H9 (cell line): ENCODE data around the gene TK1. TPM values are rescaled to one million over a fixed set of nuclear protein-coding genes. Genes with fewer than 3 reads are reported as not detected.

Experiments used
- DNase-seq: peaks from one replicate; pipeline ENCODE4 v3.0.0-alpha.2; 2017
- H2AFZ ChIP-seq: one replicate; pipeline ENCODE4 v1.6.1; 2013; ENCODE audit warnings: mild to moderate bottlenecking, low read length, control low read depth, moderate library complexity
- H2AK5ac ChIP-seq: 2 replicates; pipeline ENCODE4 v1.6.1; 2013; ENCODE audit warnings: low read length, control low read depth, mixed read lengths; ENCODE audit not compliant: insufficient read length
- H2BK120ac ChIP-seq: one replicate; pipeline ENCODE4 v1.6.1; 2013; ENCODE audit warnings: low read depth, mild to moderate bottlenecking, low read length, control low read depth, inconsistent platforms; ENCODE audit not compliant: poor library complexity, severe bottlenecking
- H2BK12ac ChIP-seq: 2 replicates; pipeline ENCODE4 v1.6.1; 2013; ENCODE audit warnings: low read length, control low read depth, mixed read lengths, low read depth; ENCODE audit not compliant: insufficient read length
- H2BK15ac ChIP-seq: 2 replicates; pipeline ENCODE4 v1.6.1; 2013; ENCODE audit warnings: low read depth, low read length, control low read depth
- H2BK20ac ChIP-seq: one replicate; pipeline ENCODE4 v1.6.1; 2013; ENCODE audit warnings: low read depth, mild to moderate bottlenecking, low read length, control low read depth, inconsistent platforms; ENCODE audit not compliant: poor library complexity, severe bottlenecking
- H2BK5ac ChIP-seq: 2 replicates; pipeline ENCODE4 v1.6.1; 2013; ENCODE audit warnings: low read length, control low read depth, mixed read lengths; ENCODE audit not compliant: insufficient read length
- H3K14ac ChIP-seq: 2 replicates; pipeline ENCODE4 v1.6.1; 2013; ENCODE audit warnings: low read length, control low read depth; ENCODE audit not compliant: insufficient read depth
- H3K18ac ChIP-seq: 2 replicates; pipeline ENCODE4 v1.6.1; 2013; ENCODE audit warnings: low read depth, mild to moderate bottlenecking, mixed read lengths, low read length, control low read depth; ENCODE audit not compliant: insufficient read length
- H3K23ac ChIP-seq: 2 replicates; pipeline ENCODE4 v1.6.1; 2013; ENCODE audit warnings: low read length, control low read depth, mixed read lengths, low read depth; ENCODE audit not compliant: insufficient read length
- H3K23me2 ChIP-seq: 2 replicates; pipeline ENCODE4 v1.6.1; 2013; ENCODE audit warnings: low read depth, mild to moderate bottlenecking, mixed read lengths, low read length, control low read depth; ENCODE audit not compliant: insufficient read length, poor library complexity, severe bottlenecking
- H3K27ac ChIP-seq: 2 replicates; pipeline ENCODE4 v1.5.1; 2013; ENCODE audit warnings: low read length, control low read depth, mixed read lengths, low read depth; ENCODE audit not compliant: insufficient read length
- H3K27me3 ChIP-seq: 2 replicates; pipeline ENCODE4 v1.6.1; 2013; ENCODE audit warnings: low read length, control low read depth, inconsistent platforms; ENCODE audit not compliant: insufficient read depth
- H3K4ac ChIP-seq: 2 replicates; pipeline ENCODE4 v1.6.1; 2013; ENCODE audit warnings: low read depth, mild to moderate bottlenecking, control low read depth, inconsistent platforms, low read length, moderate library complexity
- H3K4me1 ChIP-seq: 2 replicates; pipeline ENCODE4 v1.6.1; 2013; ENCODE audit warnings: low read length, control low read depth, inconsistent platforms; ENCODE audit not compliant: insufficient read depth
- H3K4me2 ChIP-seq: 2 replicates; pipeline ENCODE4 v1.6.1; 2013; ENCODE audit warnings: low read length, control low read depth, mixed read lengths; ENCODE audit not compliant: insufficient read length, insufficient read depth
- H3K56ac ChIP-seq: 2 replicates; pipeline ENCODE4 v1.6.1; 2013; ENCODE audit warnings: low read depth, mild to moderate bottlenecking, mixed read lengths, low read length, control low read depth; ENCODE audit not compliant: insufficient read length
- H3K79me1 ChIP-seq: 2 replicates; pipeline ENCODE4 v1.6.1; 2013; ENCODE audit warnings: low read depth, mild to moderate bottlenecking, moderate library complexity, low read length, control low read depth, inconsistent platforms; ENCODE audit not compliant: insufficient read depth, poor library complexity, severe bottlenecking
- H3K79me2 ChIP-seq: 2 replicates; pipeline ENCODE4 v1.6.1; 2013; ENCODE audit warnings: low read length, control low read depth, inconsistent platforms; ENCODE audit not compliant: insufficient read depth
- H3K9ac ChIP-seq: 2 replicates; pipeline ENCODE4 v1.6.1; 2013; ENCODE audit warnings: low read length, control low read depth, mixed read lengths; ENCODE audit not compliant: insufficient read length; ENCODE audit errors: extremely low read depth
- H3K9me3 ChIP-seq: one replicate; pipeline ENCODE4 v1.6.1; 2013; ENCODE audit warnings: low read depth, low read length, inconsistent platforms; ENCODE audit not compliant: control insufficient read depth
- H3T11ph ChIP-seq: one replicate; pipeline ENCODE4 v1.6.1; 2013; ENCODE audit warnings: mild to moderate bottlenecking, low read length, control low read depth, inconsistent platforms
- H4K20me1 ChIP-seq: one replicate; pipeline ENCODE4 v1.6.1; 2013; ENCODE audit not compliant: control insufficient read depth, insufficient read length, insufficient read depth
- H4K5ac ChIP-seq: 2 replicates; pipeline ENCODE4 v1.6.1; 2013; ENCODE audit warnings: low read depth, mild to moderate bottlenecking, mixed read lengths, low read length, control low read depth; ENCODE audit not compliant: insufficient read length
- H4K8ac ChIP-seq: replicated peaks from 2 replicates; pipeline ENCODE4 v1.6.1; 2013; ENCODE audit warnings: low read length, control low read depth, mixed read lengths, low read depth; ENCODE audit not compliant: insufficient read length
- H4K91ac ChIP-seq: 2 replicates; pipeline ENCODE4 v1.6.1; 2013; ENCODE audit warnings: low read depth, mild to moderate bottlenecking, moderate library complexity, mixed read lengths, low read length, control low read depth; ENCODE audit not compliant: insufficient read length
- H3K27ac Mint-ChIP-seq, 3 experiments: 2 replicates in 2 of 3; 3 replicates in 1 of 3; pipeline ENCODE4 v1.8.0; 2020 to 2021; ENCODE audit warnings: mixed read lengths in 3 of 3, mild to moderate bottlenecking in 1 of 3, moderate library complexity in 1 of 3
- H3K27me3 Mint-ChIP-seq: 2 replicates; pipeline ENCODE4 v1.8.0; 2021; ENCODE audit warnings: low read depth, mild to moderate bottlenecking, moderate library complexity, mixed read lengths
- H3K36me3 Mint-ChIP-seq, 3 experiments: 2 replicates in 2 of 3; 3 replicates in 1 of 3; pipeline ENCODE4 v1.8.0; 2020 to 2021; ENCODE audit warnings: low read depth in 3 of 3, mixed read lengths in 3 of 3; ENCODE audit not compliant: insufficient read depth in 1 of 3
- H3K4me1 Mint-ChIP-seq, 2 experiments: 2 replicates each; pipeline ENCODE4 v1.8.0; 2020; ENCODE audit warnings: mixed read lengths in 2 of 2
- H3K4me3 Mint-ChIP-seq, 2 experiments: 2 replicates in 1 of 2; 3 replicates in 1 of 2; pipeline ENCODE4 v1.8.0; 2020 to 2021; ENCODE audit warnings: mild to moderate bottlenecking in 2 of 2, mixed read lengths in 2 of 2, moderate library complexity in 1 of 2
- H3K9me3 Mint-ChIP-seq, 2 experiments: 2 replicates in 1 of 2; 3 replicates in 1 of 2; pipeline ENCODE4 v1.8.0; 2020; ENCODE audit warnings: mild to moderate bottlenecking in 2 of 2, mixed read lengths in 2 of 2, moderate library complexity in 1 of 2
- CTCF ChIP-seq: fragments of 200-600 bp; sonication (generic); conservative IDR thresholded peaks from 3 replicates; pipeline ENCODE4 v1.8.0; 2021; ENCODE audit warnings: antibody characterized with exemption, mild to moderate bottlenecking
- WGBS: extraction: QIAGEN DNeasy Blood & Tissue Kit; methylation state at CpG from one replicate; pipeline ENCODE4 v1.1.7; 2013; ENCODE audit warnings: missing lambda C conversion rate, low lambda C conversion rate, mixed read lengths; ENCODE audit not compliant: insufficient read length; ENCODE audit errors: extremely low coverage; 5-methylcytosine and 5-hydroxymethylcytosine counted together
- total RNA-seq: library from RNA; stranded (reverse); gene quantifications from 2 replicates; pipeline ENCODE4 v1.2.1, GENCODE V29; 2021

Gene TK1
- total RNA-seq, 1 experiment from 2014 or later = 95.8 TPM

GRCh38 chr17:78214706-78215061, 27.8 kb upstream of the TK1 start:
- peaks cover 3% of the 10 kb centered on the region for H4K20me1 ChIP-seq

More at GRCh38 chr17:78214706-78215061, 27.8 kb upstream of the TK1 start:
- Histone ChIP-seq H3T11ph (no peak overlapping the region), H3K9ac (peak overlapping the region; percentile 79), H2AFZ (no peak overlapping the region), H3K23ac (no peak overlapping the region), H3K18ac (peak overlapping the region; percentile 27), H2BK20ac (no peak overlapping the region), H3K23me2 (peaks cover 8% of the 10 kb centered on the region), H3K4me1 (no peaks in the 10 kb centered on the region), H2BK12ac (no peak overlapping the region), H4K8ac (no peak overlapping the region), H3K27ac (no peak overlapping the region), H3K4ac (no peak overlapping the region), H4K91ac (no peak overlapping the region), H3K9me3 (no peaks in the 10 kb centered on the region), H3K14ac (no peak overlapping the region), H2BK5ac (no peak overlapping the region), H3K79me2 (peaks cover 12% of the 10 kb centered on the region; the same call in 1 of the 2 replicates), H3K56ac (no peak overlapping the region), H2BK15ac (no peak overlapping the region), H3K27me3 (no peaks in the 10 kb centered on the region), H2BK120ac (no peak overlapping the region), H3K4me2 (peak overlapping the region; percentile 78), H3K79me1 (peaks cover 8% of the 10 kb centered on the region), H2AK5ac (no peak overlapping the region), H4K5ac (no peak overlapping the region)
- H3K9me3 Mint-ChIP-seq = no peaks in the 10 kb centered on the region
- H3K27ac Mint-ChIP-seq = peak overlapping the region in 2 of 3 experiments; percentile 96 to 99; a peak in 5 of 7 replicates
- H3K4me3 Mint-ChIP-seq = peak overlapping the region; percentile 95 to 97
- peaks cover 23 to 30% (median 26%) of the 10 kb centered on the region in 3 experiments for H3K36me3 Mint-ChIP-seq
- TF ChIP-seq CTCF = no peak
- DNase-seq = no peak
- no CpG with 5 or more reads among the region's 5 CpGs for WGBS
- peaks cover 15 to 16% of the 10 kb centered on the region in 2 experiments for H3K4me1 Mint-ChIP-seq
- peaks cover 13% of the 10 kb centered on the region for H3K27me3 Mint-ChIP-seq
